Activated effector memory CD4-positive, alpha-beta T cell treated with Interleukin-2 at 50 U/mL for 16 hours (primary cell): ENCODE measurements around the gene TC2N.
"Not testable (repeated sequence)": the region's sequence is repeated elsewhere in the genome, so short reads cannot be mapped to it uniquely, and the experiment has no call there.

Experiments
- DNase-seq: peaks from one replicate; pipeline ENCODE4 v3.0.0-alpha.2; 2020

Gene TC2N

GRCh38 chr14:91750634-91751198 lies 116.6 kb downstream of the TC2N start:
- DNase-seq = no peak

GRCh38 chr14:91749868-91750267 lies 117.5 kb downstream of the TC2N start:
- DNase-seq = no peak

- no peak for DNase-seq
Observed at GRCh38 chr14:91748049-91748448, 119.3 kb downstream of the TC2N start.

GRCh38 chr14:91745344-91745743 lies 122.0 kb downstream of the TC2N start:
- DNase-seq = no peak

GRCh38 chr14:91744068-91744480 lies 123.3 kb downstream of the TC2N start:
- no peak for DNase-seq

GRCh38 chr14:91743305-91743653 lies 124.1 kb downstream of the TC2N start:
- no peak for DNase-seq

GRCh38 chr14:91742621-91743304 lies 124.6 kb downstream of the TC2N start:
- no peak for DNase-seq

- DNase-seq = not testable (repeated sequence)
Observed at GRCh38 chr14:91739867-91740266, 127.5 kb downstream of the TC2N start.

- no peak for DNase-seq
Observed at GRCh38 chr14:91737619-91738018, 129.7 kb downstream of the TC2N start.

GRCh38 chr14:91732859-91733477 lies 134.4 kb downstream of the TC2N start:
- DNase-seq = no peak

GRCh38 chr14:91732439-91732838 lies 134.9 kb downstream of the TC2N start:
- DNase-seq = no peak

GRCh38 chr14:91731986-91732385 lies 135.3 kb downstream of the TC2N start, which contains the start of gene CATSPERB:
CATSPERB (minus strand) TSS chr14:91732086; CDS start chr14:91729479, 2,607 bp downstream.
- no peak for DNase-seq

GRCh38 chr14:91731018-91731417 lies 136.3 kb downstream of the TC2N start:
- DNase-seq = no peak

GRCh38 chr14:91729756-91730155 lies 137.6 kb downstream of the TC2N start:
- no peak for DNase-seq
